GM18517 (cell line): ENCODE measurements around the gene SF3B3.
"Not testable (repeated sequence)": the region's sequence is repeated elsewhere in the genome, so short reads cannot be mapped to it uniquely, and the experiment has no call there.

Source experiments
- ATAC-seq: cut with Tn5 transposase; IDR thresholded peaks from one replicate; pipeline ENCODE4 v1.9.1; 2021; ENCODE audit warnings: mild to moderate bottlenecking, moderate library complexity; ENCODE audit not compliant: unreplicated experiment

SF3B3 gene

DNA sequence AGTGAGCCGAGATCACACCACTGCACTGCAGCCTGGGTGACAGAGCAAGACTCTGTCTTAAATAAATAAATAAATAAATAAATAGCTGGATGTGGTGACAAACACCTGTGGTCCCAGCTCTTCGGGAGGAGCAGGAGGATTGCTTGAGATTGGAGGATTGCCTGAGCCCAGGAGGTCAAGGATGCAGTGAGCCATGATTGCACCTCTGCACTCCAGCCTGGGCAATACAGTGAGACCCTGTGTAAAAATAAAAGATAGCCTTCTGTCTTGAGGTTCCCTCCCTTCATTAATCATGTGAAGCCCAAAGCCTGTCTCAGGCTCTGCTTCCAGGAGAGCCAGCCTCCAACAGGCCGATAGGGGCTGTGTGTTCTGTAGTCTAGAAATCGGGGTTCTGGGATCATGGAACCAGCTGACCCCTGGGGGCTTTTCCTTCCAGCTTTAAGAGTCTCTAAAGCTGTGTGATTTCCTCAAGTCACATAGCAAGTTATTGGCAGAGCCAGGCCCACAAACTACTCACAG is 88.2 kb downstream of the SF3B3 start:
- no peak for ATAC-seq

GRCh38 chr16:70612931-70613330 is 89.3 kb downstream of the SF3B3 start:
- no peak for ATAC-seq

DNA sequence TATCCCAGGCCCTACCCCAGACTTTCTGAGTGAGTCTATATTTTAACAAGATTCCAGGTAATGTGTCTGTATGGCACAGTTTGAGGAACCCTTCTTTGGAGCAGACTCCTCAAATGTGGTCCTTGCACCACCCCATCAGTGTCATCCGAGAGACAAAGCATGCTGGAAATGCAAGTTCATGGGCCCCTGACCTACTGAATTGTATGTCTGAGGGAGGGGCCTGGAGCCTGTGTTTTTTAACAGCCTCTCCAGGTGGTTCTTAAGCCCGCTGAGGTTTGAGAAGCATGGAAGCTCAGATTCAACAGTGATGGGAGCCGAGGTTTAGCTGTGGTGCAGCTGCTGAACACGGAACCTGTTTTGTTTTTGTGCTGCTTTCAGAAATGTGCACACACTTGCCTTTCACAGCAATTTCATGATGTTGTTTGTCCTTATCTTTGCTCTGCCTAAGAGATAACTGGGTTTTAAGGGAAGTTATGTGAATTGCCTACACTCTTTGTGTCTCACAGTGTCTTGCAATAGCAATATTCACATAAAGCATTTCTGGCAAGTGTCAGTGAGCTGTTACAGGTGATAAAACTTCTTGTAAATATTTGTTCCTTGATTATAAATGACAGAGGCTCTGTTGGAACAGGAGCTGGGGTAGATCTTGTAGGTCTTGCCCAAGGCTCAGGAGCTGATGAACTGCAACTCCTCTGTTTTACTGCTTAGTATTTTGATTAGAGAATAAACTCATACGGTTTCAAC is 90.8 kb downstream of the SF3B3 start:
- no peak for ATAC-seq

DNA sequence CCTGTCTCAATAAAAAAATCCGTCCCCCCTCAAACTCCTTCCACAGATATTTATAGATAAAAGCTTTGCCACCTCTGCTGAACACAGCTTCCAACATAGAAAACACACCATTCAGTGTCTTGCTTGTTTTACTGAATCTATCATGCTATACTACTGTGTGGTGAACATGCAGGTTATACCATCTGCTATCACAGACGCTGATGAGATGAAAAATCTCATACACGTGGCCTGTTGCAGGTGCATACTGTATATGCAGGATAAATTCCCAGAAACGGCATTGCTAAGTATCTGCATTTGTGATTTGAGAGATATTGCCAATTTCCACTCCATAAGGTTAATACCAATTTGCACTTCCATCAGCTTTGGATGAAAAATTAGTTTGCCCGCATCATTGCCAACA is 92.3 kb downstream of the SF3B3 start:
- ATAC-seq = no peak

DNA sequence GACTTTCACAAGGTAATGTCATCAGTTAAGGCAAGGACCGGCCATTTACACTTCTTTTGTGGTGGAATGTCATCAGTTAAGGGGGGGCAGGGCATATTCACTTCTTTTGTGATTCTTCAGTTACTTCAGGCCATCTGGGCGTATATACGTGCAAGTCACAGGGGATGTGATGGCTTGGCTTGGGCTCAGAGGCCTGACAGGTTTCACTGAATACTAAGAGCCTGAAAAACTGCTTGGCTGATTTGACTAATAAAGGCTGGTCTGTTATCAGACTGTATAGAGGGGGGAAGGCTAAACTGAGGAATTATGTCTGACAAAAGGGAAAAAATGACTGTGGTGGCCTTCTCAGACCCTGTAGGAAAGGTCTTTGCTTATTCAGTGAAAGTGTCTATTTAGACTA is 98.2 kb downstream of the SF3B3 start:
- ATAC-seq = not testable (repeated sequence)
